Kidney (tissue), 14 donors: ENCODE measurements around the gene POP5. TPM values are rescaled to one million over a fixed set of nuclear protein-coding genes. Genes with fewer than 3 reads are reported as not detected.

Experiments
- DNase-seq, 5 donors: peaks; one replicate each; pipeline ENCODE4 v3.0.0-alpha.2; 2013 to 2020
- FAIRE-seq: peaks from 2 replicates; lab custom pipeline; 2012; peaks lifted over from hg19 to GRCh38; lab: Jason Lieb, UNC
- H3K27ac ChIP-seq, 2 donors: one replicate each; pipeline ENCODE4 v1.7.0; 2013; ENCODE audit warnings: low read depth in 2 of 2, low read length in 2 of 2, inconsistent platforms in 1 of 2
- H3K27me3 ChIP-seq: one replicate; pipeline ENCODE4 v1.7.1; 2013; ENCODE audit warnings: low read length, inconsistent platforms; ENCODE audit not compliant: control insufficient read depth, insufficient read depth
- H3K36me3 ChIP-seq, 3 donors: one replicate each; pipeline versions ENCODE4 v1.7.0 to v1.7.1; 2013; ENCODE audit warnings: low read length in 3 of 3, control low read depth in 1 of 3, inconsistent platforms in 1 of 3; ENCODE audit not compliant: insufficient read depth in 3 of 3, control insufficient read depth in 2 of 3
- H3K4me1 ChIP-seq, 3 donors: one replicate each; pipeline versions ENCODE4 v1.7.0 to v1.7.1; 2013; ENCODE audit warnings: low read length in 3 of 3, inconsistent platforms in 1 of 3, low read depth in 1 of 3; ENCODE audit not compliant: control insufficient read depth in 2 of 3, insufficient read depth in 2 of 3
- H3K4me3 ChIP-seq, 3 donors: one replicate each; pipeline versions ENCODE4 v1.7.0 to v1.8.1; 2013; ENCODE audit warnings: low read length in 3 of 3, control low read depth in 1 of 3, inconsistent platforms in 1 of 3
- H3K9ac ChIP-seq, 3 donors: one replicate each; pipeline versions ENCODE4 v1.7.0 to v1.7.1; 2013; ENCODE audit warnings: low read length in 3 of 3, control low read depth in 1 of 3, inconsistent platforms in 1 of 3
- H3K9me3 ChIP-seq, 3 donors: one replicate each; pipeline versions ENCODE4 v1.7.0 to v1.7.1; 2013; ENCODE audit warnings: low read length in 3 of 3, control low read depth in 1 of 3, inconsistent platforms in 1 of 3; ENCODE audit not compliant: control insufficient read depth in 2 of 3, insufficient read depth in 1 of 3
- intact Hi-C: fragments of 100-400 bp; cut with DNase I; formaldehyde crosslinking; loops from one replicate; pipeline ENCODE4 v1.11.1; 2022
- polyA plus RNA-seq: library from polyadenylated mRNA; stranded (reverse); fragments of 350-450 nt; fragmentation: Illumina TruSeq; extraction: RNeasy Lipid Tissue Mini Kit (QIAGEN cat#74804); gene quantifications from one replicate; pipeline ENCODE4 v1.2.3, GENCODE V29; 2014; ENCODE audit warnings: low read depth, low replicate concordance; ENCODE audit not compliant: insufficient read depth
- total RNA-seq: library from RNA; stranded (reverse); fragmentation: NEBNext Ultra II Directional; extraction: Animal tissue kit (Norgen Biotek cat#: 25700); gene quantifications from one replicate; pipeline ENCODE4 v1.2.1, GENCODE V29; 2021
- TF ChIP-seq, protein P1 (sequence below): IDR thresholded peaks from 3 replicates; pipeline ENCODE4 v1.5.1; 2012; ENCODE audit warnings: mild to moderate bottlenecking, moderate library complexity, borderline replicate concordance; ENCODE audit not compliant: insufficient read depth; ENCODE audit errors: extremely low read depth
- donor health status: control.
- donor health status: control.
- donor health status: control.
- donor health status: control.
- donor health status: control.
- donor health status: DM: yes; HTN: yes; CAD: no.
- donor health status: Normal renal cell carcinoma (clear cell type).

Gene POP5
- total and polyA plus RNA-seq, 2 donors from 2014 or later = 50.0 to 111 TPM

DNA sequence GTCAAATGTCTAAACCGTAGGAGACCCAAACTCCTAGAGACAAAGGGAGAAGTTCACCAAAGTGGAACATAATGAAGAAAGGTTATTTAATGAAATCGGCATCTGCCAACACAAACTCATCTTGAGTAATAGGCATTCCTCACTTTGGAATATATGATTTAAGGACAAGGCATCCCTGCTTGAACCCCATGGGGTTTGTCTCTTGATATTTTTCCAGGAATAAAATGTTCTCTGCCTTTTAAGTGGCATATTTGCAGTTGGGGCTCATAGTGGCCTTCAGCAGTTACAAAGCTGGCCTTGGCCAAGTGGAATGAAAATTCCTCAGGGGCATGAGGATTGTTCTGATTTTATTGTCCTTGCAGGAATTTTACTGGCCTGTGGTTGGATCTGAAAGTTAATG lies 7.1 kb downstream of the POP5 start:
- no peaks in the 10 kb centered on the region for H3K9me3 ChIP-seq
- no peak for DNase-seq
- H3K36me3 ChIP-seq = peaks cover 18 to 77% (median 58%) of the 10 kb centered on the region in 3 donors
- no peaks in the 10 kb centered on the region for H3K27me3 ChIP-seq
- no peaks in the 10 kb centered on the region for H3K4me1 ChIP-seq
- no peak overlapping the region for H3K27ac ChIP-seq
- no peak for FAIRE-seq
- H3K9ac ChIP-seq = no peak overlapping the region
- intact Hi-C loops = no loop called here
- TF ChIP-seq, protein P1, sequence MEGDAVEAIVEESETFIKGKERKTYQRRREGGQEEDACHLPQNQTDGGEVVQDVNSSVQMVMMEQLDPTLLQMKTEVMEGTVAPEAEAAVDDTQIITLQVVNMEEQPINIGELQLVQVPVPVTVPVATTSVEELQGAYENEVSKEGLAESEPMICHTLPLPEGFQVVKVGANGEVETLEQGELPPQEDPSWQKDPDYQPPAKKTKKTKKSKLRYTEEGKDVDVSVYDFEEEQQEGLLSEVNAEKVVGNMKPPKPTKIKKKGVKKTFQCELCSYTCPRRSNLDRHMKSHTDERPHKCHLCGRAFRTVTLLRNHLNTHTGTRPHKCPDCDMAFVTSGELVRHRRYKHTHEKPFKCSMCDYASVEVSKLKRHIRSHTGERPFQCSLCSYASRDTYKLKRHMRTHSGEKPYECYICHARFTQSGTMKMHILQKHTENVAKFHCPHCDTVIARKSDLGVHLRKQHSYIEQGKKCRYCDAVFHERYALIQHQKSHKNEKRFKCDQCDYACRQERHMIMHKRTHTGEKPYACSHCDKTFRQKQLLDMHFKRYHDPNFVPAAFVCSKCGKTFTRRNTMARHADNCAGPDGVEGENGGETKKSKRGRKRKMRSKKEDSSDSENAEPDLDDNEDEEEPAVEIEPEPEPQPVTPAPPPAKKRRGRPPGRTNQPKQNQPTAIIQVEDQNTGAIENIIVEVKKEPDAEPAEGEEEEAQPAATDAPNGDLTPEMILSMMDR = no peak
- no peak overlapping the region for H3K4me3 ChIP-seq

DNA sequence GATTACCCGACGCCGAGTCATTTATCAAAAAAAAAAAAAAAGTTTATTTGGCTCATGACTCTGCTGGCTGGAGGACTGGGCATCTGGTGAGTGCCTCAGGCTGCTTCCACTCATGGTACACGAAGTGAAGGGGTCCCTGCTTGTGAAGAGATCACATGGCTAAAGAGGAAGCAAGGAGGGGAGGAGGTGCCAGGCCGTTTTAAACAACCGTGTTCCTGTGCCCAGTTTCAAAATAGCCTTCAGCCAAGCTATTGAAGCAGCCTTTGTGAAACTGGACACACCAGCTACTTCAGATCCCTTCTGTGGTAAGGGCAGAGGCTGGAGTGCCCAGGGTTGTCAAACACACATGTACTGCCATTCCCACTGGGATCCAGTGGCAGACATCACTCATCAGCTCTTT lies 7.6 kb downstream of the POP5 start:
- no peak for DNase-seq
- no peak overlapping the region for H3K27ac ChIP-seq
- H3K4me1 ChIP-seq = no peaks in the 10 kb centered on the region
- H3K4me3 ChIP-seq = no peak overlapping the region
- intact Hi-C loops = no loop called here
- H3K36me3 ChIP-seq = peaks cover 18 to 76% (median 58%) of the 10 kb centered on the region in 3 donors
- H3K27me3 ChIP-seq = no peaks in the 10 kb centered on the region
- no peak overlapping the region for H3K9ac ChIP-seq
- FAIRE-seq = no peak
- TF ChIP-seq, protein P1 = no peak
- H3K9me3 ChIP-seq = no peaks in the 10 kb centered on the region

DNA sequence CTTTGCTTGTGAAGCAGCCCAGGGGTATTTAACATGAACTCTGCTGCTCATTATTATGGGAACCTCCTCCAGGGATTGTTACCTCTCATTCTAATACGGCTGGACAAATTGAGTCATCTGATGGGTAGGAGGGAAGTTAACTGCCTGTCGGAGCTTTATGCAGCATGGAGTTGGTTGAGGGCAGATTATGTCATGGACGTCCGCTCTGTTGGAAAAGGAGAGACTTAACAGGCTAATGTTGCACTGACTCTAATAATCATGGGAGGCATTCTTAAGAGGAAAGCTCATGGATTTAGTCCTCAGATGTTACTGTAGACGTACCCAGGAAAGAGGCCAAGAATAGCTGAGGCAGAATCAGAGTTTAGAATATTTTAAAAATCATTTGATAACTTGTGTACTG lies 9.9 kb downstream of the POP5 start:
- DNase-seq (no peak), FAIRE-seq (no peak)
- Histone ChIP-seq H3K9me3 (no peaks in the 10 kb centered on the region), H3K27ac (no peak overlapping the region), H3K4me3 (no peak overlapping the region), H3K36me3 (peaks cover 16 to 65% (median 46%) of the 10 kb centered on the region in 3 donors), H3K27me3 (no peaks in the 10 kb centered on the region), H3K4me1 (no peaks in the 10 kb centered on the region), H3K9ac (no peak overlapping the region)
- TF ChIP-seq, protein P1 = no peak
- intact Hi-C loops = no loop called here

DNA sequence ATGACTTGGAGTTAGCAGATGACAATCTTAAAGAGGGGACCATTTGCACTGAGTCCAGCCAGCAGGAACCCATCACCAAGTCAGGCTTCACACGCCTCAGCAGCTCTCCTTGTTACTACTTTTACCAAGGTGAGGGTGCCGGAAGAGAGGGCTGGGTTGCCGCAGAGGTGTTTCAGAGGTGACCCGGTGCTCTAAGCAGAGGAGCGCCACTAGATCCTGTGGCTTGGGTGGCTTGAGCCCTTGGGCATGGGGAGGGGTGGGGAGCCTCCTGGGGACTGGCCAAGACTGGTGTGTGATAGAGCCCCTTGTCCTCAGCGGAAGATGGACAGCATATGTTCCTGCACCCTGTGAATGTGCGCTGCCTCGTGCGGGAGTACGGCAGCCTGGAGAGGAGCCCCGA lies 17.7 kb downstream of the POP5 start:
- Histone ChIP-seq H3K9me3 (no peaks in the 10 kb centered on the region), H3K36me3 (peaks cover 7 to 70% (median 48%) of the 10 kb centered on the region in 3 donors), H3K4me1 (no peaks in the 10 kb centered on the region), H3K27me3 (no peaks in the 10 kb centered on the region), H3K4me3 (no peak overlapping the region), H3K27ac (no peak overlapping the region), H3K9ac (no peak overlapping the region)
- TF ChIP-seq, protein P1 = no peak
- FAIRE-seq (no peak), DNase-seq (no peak)
- intact Hi-C loops = no loop called here
